Measurements from ENCODE around the gene PPP2R2C. TPM values are rescaled to one million over a fixed set of nuclear protein-coding genes. Genes with fewer than 3 reads are reported as not detected.

The PPP2R2C gene
- total and polyA plus RNA-seq, 9 of the 15 experiments (the other 6 are each of a cell fraction or from before 2014, with no cell fraction given), result 0.04 to 0.06 TPM; not detected in 7

- TF ChIP-seq, protein P1, sequence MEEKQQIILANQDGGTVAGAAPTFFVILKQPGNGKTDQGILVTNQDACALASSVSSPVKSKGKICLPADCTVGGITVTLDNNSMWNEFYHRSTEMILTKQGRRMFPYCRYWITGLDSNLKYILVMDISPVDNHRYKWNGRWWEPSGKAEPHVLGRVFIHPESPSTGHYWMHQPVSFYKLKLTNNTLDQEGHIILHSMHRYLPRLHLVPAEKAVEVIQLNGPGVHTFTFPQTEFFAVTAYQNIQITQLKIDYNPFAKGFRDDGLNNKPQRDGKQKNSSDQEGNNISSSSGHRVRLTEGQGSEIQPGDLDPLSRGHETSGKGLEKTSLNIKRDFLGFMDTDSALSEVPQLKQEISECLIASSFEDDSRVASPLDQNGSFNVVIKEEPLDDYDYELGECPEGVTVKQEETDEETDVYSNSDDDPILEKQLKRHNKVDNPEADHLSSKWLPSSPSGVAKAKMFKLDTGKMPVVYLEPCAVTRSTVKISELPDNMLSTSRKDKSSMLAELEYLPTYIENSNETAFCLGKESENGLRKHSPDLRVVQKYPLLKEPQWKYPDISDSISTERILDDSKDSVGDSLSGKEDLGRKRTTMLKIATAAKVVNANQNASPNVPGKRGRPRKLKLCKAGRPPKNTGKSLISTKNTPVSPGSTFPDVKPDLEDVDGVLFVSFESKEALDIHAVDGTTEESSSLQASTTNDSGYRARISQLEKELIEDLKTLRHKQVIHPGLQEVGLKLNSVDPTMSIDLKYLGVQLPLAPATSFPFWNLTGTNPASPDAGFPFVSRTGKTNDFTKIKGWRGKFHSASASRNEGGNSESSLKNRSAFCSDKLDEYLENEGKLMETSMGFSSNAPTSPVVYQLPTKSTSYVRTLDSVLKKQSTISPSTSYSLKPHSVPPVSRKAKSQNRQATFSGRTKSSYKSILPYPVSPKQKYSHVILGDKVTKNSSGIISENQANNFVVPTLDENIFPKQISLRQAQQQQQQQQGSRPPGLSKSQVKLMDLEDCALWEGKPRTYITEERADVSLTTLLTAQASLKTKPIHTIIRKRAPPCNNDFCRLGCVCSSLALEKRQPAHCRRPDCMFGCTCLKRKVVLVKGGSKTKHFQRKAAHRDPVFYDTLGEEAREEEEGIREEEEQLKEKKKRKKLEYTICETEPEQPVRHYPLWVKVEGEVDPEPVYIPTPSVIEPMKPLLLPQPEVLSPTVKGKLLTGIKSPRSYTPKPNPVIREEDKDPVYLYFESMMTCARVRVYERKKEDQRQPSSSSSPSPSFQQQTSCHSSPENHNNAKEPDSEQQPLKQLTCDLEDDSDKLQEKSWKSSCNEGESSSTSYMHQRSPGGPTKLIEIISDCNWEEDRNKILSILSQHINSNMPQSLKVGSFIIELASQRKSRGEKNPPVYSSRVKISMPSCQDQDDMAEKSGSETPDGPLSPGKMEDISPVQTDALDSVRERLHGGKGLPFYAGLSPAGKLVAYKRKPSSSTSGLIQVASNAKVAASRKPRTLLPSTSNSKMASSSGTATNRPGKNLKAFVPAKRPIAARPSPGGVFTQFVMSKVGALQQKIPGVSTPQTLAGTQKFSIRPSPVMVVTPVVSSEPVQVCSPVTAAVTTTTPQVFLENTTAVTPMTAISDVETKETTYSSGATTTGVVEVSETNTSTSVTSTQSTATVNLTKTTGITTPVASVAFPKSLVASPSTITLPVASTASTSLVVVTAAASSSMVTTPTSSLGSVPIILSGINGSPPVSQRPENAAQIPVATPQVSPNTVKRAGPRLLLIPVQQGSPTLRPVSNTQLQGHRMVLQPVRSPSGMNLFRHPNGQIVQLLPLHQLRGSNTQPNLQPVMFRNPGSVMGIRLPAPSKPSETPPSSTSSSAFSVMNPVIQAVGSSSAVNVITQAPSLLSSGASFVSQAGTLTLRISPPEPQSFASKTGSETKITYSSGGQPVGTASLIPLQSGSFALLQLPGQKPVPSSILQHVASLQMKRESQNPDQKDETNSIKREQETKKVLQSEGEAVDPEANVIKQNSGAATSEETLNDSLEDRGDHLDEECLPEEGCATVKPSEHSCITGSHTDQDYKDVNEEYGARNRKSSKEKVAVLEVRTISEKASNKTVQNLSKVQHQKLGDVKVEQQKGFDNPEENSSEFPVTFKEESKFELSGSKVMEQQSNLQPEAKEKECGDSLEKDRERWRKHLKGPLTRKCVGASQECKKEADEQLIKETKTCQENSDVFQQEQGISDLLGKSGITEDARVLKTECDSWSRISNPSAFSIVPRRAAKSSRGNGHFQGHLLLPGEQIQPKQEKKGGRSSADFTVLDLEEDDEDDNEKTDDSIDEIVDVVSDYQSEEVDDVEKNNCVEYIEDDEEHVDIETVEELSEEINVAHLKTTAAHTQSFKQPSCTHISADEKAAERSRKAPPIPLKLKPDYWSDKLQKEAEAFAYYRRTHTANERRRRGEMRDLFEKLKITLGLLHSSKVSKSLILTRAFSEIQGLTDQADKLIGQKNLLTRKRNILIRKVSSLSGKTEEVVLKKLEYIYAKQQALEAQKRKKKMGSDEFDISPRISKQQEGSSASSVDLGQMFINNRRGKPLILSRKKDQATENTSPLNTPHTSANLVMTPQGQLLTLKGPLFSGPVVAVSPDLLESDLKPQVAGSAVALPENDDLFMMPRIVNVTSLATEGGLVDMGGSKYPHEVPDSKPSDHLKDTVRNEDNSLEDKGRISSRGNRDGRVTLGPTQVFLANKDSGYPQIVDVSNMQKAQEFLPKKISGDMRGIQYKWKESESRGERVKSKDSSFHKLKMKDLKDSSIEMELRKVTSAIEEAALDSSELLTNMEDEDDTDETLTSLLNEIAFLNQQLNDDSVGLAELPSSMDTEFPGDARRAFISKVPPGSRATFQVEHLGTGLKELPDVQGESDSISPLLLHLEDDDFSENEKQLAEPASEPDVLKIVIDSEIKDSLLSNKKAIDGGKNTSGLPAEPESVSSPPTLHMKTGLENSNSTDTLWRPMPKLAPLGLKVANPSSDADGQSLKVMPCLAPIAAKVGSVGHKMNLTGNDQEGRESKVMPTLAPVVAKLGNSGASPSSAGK (IDR thresholded peaks at IDR 0.05), result no peak
- TF ChIP-seq ZNF668 (CRISPR knock-in tag; IDR thresholded peaks at IDR 0.05), result no peak
These were observed 8.2 kb upstream of the PPP2R2C start (continued) for GRCh38 chr4:6480534-6481088.
